ENCODE results near the gene AKIRIN1.

GRCh38 chr1:38941527-38942019, 49.5 kb upstream of the AKIRIN1 start, which contains the start of gene RHBDL2:
- TF ChIP-seq CTCF (IDR thresholded peaks at IDR 0.05 in 2 of 3, conservative IDR thresholded peaks at IDR 0.05 in 1 of 3; ENCODE audit: borderline replicate concordance in 1 of 3, insufficient read depth in 1 of 3, low read depth in 2 of 3, low read length in 2 of 3) (no peak), POLR2A (IDR thresholded peaks at IDR 0.05; ENCODE audit: borderline replicate concordance, extremely low read depth, insufficient read depth, insufficient read length) (no peak), EZH2 (IDR thresholded peaks at IDR 0.05) (no peak), EZH2phosphoT487 (IDR thresholded peaks at IDR 0.05; ENCODE audit: borderline replicate concordance) (no peak), EGR1 (IDR thresholded peaks at IDR 0.05; ENCODE audit: low read depth) (no peak), YY1 (IDR thresholded peaks at IDR 0.05; ENCODE audit: extremely low read depth, insufficient replicate concordance, low read depth, low read length) (no peak), REST (IDR thresholded peaks at IDR 0.05; ENCODE audit: low read depth) (no peak), POLR2AphosphoS5 (IDR thresholded peaks at IDR 0.05; ENCODE audit: low read depth, low read length) (no peak), ZNF274 (IDR thresholded peaks at IDR 0.05; ENCODE audit: low read depth, low read length) (no peak)
